Ectodermal cell (in vitro differentiated cells): Measurements from ENCODE around the gene EED.

Experiments
- H3K27ac ChIP-seq: 2 replicates; pipeline ENCODE4 v1.7.0; 2013; ENCODE audit warnings: mild to moderate bottlenecking, low read depth, low read length; ENCODE audit not compliant: insufficient read depth, poor library complexity, severe bottlenecking
- H3K27me3 ChIP-seq: 2 replicates; pipeline ENCODE4 v1.7.0; 2013; ENCODE audit warnings: mild to moderate bottlenecking, low read length; ENCODE audit not compliant: insufficient read depth, control insufficient read depth, poor library complexity, severe bottlenecking
- H3K36me3 ChIP-seq: one replicate; pipeline ENCODE4 v1.7.0; 2013; ENCODE audit warnings: low read length; ENCODE audit not compliant: control insufficient read depth, insufficient read depth
- H3K4me1 ChIP-seq: one replicate; pipeline ENCODE4 v1.7.0; 2013; ENCODE audit warnings: low read length; ENCODE audit not compliant: control insufficient read depth, insufficient read depth
- H3K4me3 ChIP-seq: 2 replicates; pipeline ENCODE4 v1.7.0; 2013; ENCODE audit warnings: low read depth, low read length, control low read depth; ENCODE audit not compliant: insufficient read depth
- H3K9me3 ChIP-seq: 2 replicates; pipeline ENCODE4 v1.7.0; 2013; ENCODE audit warnings: mild to moderate bottlenecking, low read length, moderate library complexity; ENCODE audit not compliant: control insufficient read depth
- WGBS, 2 experiments: methylation state at CpG; one replicate each; pipeline ENCODE4 v1.1.7; 2013; ENCODE audit warnings: missing lambda C conversion rate in 2 of 2; 5-methylcytosine and 5-hydroxymethylcytosine counted together

Gene EED

GRCh38 chr11:86230921-86231434 is 13.6 kb upstream of the EED start:
- Histone ChIP-seq H3K9me3 (no peaks in the 10 kb centered on the region), H3K4me1 (no peaks in the 10 kb centered on the region), H3K27me3 (no peaks in the 10 kb centered on the region), H3K4me3 (no peak overlapping the region), H3K27ac (no peak overlapping the region), H3K36me3 (no peaks in the 10 kb centered on the region)

- Histone ChIP-seq H3K27ac (no peak overlapping the region), H3K36me3 (no peaks in the 10 kb centered on the region), H3K4me3 (no peak overlapping the region), H3K27me3 (no peaks in the 10 kb centered on the region), H3K4me1 (no peaks in the 10 kb centered on the region), H3K9me3 (no peaks in the 10 kb centered on the region)
These were observed 12.0 kb upstream of the EED start for GRCh38 chr11:86232556-86232955.

DNA sequence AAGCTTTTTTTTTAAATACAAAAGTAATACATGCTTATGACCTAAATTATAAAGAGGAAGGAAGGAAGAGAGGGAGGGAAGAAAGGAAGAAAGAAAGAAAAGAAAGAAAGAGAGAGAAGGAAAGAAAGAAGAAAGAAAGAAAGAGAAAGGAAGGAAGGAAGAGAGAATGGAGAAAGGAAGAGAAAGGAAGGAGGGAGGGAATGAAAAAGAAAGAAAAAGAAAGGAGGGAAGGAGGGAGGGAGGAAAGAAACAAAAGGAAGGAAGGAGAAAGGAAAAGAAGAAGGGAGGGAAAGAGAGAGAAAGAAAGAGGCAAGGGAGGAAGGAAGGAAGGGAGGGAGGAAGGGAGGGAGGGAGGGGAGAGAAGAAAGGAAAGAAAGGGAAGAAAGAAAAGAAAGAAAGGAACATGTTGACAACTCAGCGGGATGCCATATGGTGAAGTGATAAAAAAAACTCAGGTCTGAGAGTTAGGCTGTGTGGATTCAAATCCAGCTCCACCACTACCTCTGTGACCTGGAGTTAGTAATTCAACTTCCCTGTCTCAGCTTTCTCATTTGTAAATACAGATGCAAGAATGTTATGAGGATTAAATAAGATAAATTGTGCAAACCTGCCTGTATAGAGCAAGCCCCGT is 9.6 kb upstream of the EED start:
- Histone ChIP-seq H3K4me1 (no peaks in the 10 kb centered on the region), H3K9me3 (no peaks in the 10 kb centered on the region), H3K27ac (no peak overlapping the region), H3K27me3 (no peaks in the 10 kb centered on the region), H3K36me3 (no peaks in the 10 kb centered on the region), H3K4me3 (no peak overlapping the region)
- 32 to 54% methylated on average over 1 to 2 of the region's 2 CpGs for WGBS, 2 experiments

DNA sequence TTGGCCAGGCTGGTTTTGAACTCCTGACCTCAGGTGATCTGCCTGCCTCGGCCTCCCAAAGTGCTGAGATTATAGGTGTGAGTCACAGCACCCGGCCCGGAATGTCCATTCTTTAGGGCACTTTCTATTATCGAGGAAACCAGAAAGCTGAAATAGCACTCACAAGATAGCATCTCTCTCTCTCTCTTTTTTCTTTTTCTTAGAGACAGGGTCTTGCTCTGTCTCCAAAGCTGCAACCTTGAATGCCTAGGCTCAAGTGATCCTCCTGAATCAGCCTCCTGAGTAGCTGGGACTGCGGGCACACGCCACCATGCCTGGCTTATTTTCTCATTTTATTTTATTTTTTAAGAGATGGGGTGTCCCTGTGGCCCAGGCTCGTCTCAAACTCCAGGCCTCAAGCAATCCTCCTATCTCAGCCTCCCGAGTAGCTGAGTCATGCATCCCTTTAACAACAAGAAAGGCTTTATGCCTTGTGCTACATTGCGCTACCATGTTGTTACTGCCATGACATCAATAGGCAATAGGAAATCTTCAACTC is 7.2 kb upstream of the EED start:
- H3K27ac ChIP-seq, result no peak overlapping the region
- H3K27me3 ChIP-seq, result no peaks in the 10 kb centered on the region
- H3K9me3 ChIP-seq, result no peaks in the 10 kb centered on the region
- no peaks in the 10 kb centered on the region for H3K4me1 ChIP-seq
- H3K4me3 ChIP-seq, result no peak overlapping the region
- H3K36me3 ChIP-seq, result no peaks in the 10 kb centered on the region
- WGBS, 2 experiments, result 91 to 94% methylated on average over 9 of the region's 9 CpGs

DNA sequence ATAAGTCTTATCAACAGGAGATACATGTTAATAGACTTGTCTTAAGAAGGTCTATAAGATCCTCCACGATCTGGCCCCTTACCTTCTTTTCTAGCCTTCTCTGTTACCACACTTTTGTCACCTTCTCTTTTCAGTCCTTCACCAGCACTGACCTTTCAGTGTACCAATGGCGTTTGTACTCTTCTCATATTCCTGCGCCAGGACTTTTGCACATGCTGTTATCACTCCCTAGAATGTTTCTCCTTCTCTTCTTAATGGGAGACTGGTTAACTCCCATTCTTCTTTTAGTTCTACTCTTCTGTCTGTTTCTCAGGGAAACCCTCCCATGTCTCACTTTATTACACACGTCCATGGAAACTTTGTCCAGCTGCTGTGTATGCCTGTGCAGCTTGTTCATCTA is 4.4 kb upstream of the EED start:
- no peak overlapping the region for H3K27ac ChIP-seq
- H3K4me1 ChIP-seq, result no peaks in the 10 kb centered on the region
- no peaks in the 10 kb centered on the region for H3K36me3 ChIP-seq
- 85 to 87% methylated on average over 4 of the region's 4 CpGs for WGBS, 2 experiments
- H3K27me3 ChIP-seq, result no peaks in the 10 kb centered on the region
- H3K4me3 ChIP-seq, result no peak overlapping the region
- no peaks in the 10 kb centered on the region for H3K9me3 ChIP-seq

- Histone ChIP-seq H3K27ac (no peak overlapping the region), H3K27me3 (no peaks in the 10 kb centered on the region), H3K36me3 (no peaks in the 10 kb centered on the region), H3K4me1 (peaks cover 6% of the 10 kb centered on the region), H3K9me3 (no peaks in the 10 kb centered on the region), H3K4me3 (no peak overlapping the region)
- WGBS, 2 experiments, result 93 to 97% methylated on average over 3 of the region's 4 CpGs
These were observed 2.5 kb upstream of the EED start for GRCh38 chr11:86241956-86242535.

- H3K36me3 ChIP-seq, result no peaks in the 10 kb centered on the region
- H3K27ac ChIP-seq, result no peak overlapping the region
- H3K4me3 ChIP-seq, result no peak overlapping the region
- H3K27me3 ChIP-seq, result no peaks in the 10 kb centered on the region
- 86 to 93% methylated on average over 2 of the region's 2 CpGs for WGBS, 2 experiments
- no peaks in the 10 kb centered on the region for H3K9me3 ChIP-seq
- peaks cover 13% of the 10 kb centered on the region for H3K4me1 ChIP-seq
These were observed 1.2 kb upstream of the EED start for GRCh38 chr11:86243396-86243795.

- Histone ChIP-seq H3K36me3 (no peaks in the 10 kb centered on the region), H3K27ac (peak overlapping the region; percentile 97), H3K4me3 (peak overlapping the region; percentile 75), H3K4me1 (peaks cover 13% of the 10 kb centered on the region), H3K27me3 (no peaks in the 10 kb centered on the region), H3K9me3 (no peaks in the 10 kb centered on the region)
- WGBS, 2 experiments, result 5 to 6% methylated on average over 18 of the region's 18 CpGs
These were observed 461 bp upstream of the EED start for GRCh38 chr11:86244063-86244521.

DNA sequence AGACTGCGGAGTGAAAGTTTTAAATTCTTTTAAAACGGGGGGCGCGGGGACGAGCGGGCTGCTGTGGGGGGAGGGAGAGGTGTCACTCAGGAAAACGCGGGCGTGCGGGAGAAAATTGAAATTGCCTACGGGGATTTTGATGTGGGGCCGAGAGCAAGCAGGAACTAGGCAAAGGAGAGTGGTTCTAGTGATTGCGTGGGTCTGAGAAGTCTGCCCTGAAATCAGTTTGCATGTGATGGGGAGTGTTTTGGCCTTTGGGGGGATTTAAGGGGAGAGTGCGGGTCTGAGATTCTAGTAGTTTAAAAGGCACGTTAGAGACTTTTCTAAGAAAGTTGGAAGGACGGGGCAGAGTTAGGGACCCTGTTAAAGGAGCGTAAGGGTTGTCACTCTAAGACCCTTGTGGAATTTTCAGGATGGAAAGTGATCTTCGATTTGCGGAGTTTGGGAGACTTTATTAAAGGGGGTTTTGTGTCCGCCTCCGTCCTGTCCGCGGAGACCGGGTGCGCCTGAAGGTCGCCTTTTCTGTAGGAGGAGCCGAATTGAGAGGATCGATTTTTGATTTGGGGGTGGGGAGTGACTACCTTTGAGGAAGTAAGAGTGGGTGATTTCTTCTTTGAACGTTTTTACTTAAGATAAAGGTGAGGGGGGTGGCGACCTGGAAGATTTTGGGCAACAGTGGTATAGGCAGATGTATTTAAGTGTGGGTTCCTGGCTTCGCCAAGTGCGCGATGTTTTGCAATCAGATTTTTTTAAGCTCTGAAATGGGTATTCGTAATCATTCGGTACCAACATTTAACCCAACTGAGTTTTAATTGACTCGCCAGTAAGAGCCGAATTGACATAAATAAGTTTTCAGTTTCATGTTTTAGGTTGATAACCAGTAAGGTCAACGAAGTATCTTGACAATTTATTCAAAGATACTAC is 1.1 kb downstream of the EED start:
- 0 to 1% methylated on average over 35 to 38 of the region's 38 CpGs for WGBS, 2 experiments
- H3K27me3 ChIP-seq, result no peaks in the 10 kb centered on the region
- H3K4me3 ChIP-seq, result peak overlapping the region; percentile 75
- H3K4me1 ChIP-seq, result peaks cover 16% of the 10 kb centered on the region
- H3K9me3 ChIP-seq, result no peaks in the 10 kb centered on the region
- H3K36me3 ChIP-seq, result no peaks in the 10 kb centered on the region
- peak overlapping the region; percentile 63 for H3K27ac ChIP-seq

- H3K9me3 ChIP-seq, result no peaks in the 10 kb centered on the region
- 51 to 69% methylated on average over 3 to 5 of the region's 5 CpGs for WGBS, 2 experiments
- H3K27me3 ChIP-seq, result no peaks in the 10 kb centered on the region
- H3K36me3 ChIP-seq, result no peaks in the 10 kb centered on the region
- peaks cover 16% of the 10 kb centered on the region for H3K4me1 ChIP-seq
- peak overlapping the region; percentile 75 for H3K4me3 ChIP-seq
- H3K27ac ChIP-seq, result no peak overlapping the region
These were observed 1.7 kb downstream of the EED start for GRCh38 chr11:86246293-86246675.
